NCI-H345 (cell line): ENCODE measurements around the gene IFITM1.
"Not testable (repeated sequence)": the region's sequence is repeated elsewhere in the genome, so short reads cannot be mapped to it uniquely, and the experiment has no call there.

Source experiments
- DNase-seq: peaks from one replicate; lab custom pipeline; 2025; lab: John Stamatoyannopoulos, UW

Gene IFITM1

GRCh38 chr11:282630-283360, 31.0 kb upstream of the IFITM1 start:
- no peak for DNase-seq

- DNase-seq, result no peak
Observed at GRCh38 chr11:283405-284104, 30.3 kb upstream of the IFITM1 start.

GRCh38 chr11:284105-285020, 29.5 kb upstream of the IFITM1 start:
- DNase-seq, result no peak

GRCh38 chr11:285021-285893, 28.6 kb upstream of the IFITM1 start:
- no peak for DNase-seq

- DNase-seq, result no peak
Observed at GRCh38 chr11:285894-286220, 28.0 kb upstream of the IFITM1 start.

GRCh38 chr11:286977-287820, 26.6 kb upstream of the IFITM1 start:
- DNase-seq, result not testable (repeated sequence)

GRCh38 chr11:287821-288477, 25.9 kb upstream of the IFITM1 start:
- DNase-seq, result no peak

- DNase-seq, result peak; percentile 18
Observed at GRCh38 chr11:288478-289397, 25.1 kb upstream of the IFITM1 start, which contains the start of gene PGGHG. TSS of gene PGGHG (plus strand) at chr11:289126. CDS start at chr11:289817, 691 bp downstream.

- DNase-seq, result no peak
Observed at GRCh38 chr11:289398-289711, 24.5 kb upstream of the IFITM1 start.

- DNase-seq, result no peak
Observed at GRCh38 chr11:289712-290620, 23.9 kb upstream of the IFITM1 start.

GRCh38 chr11:290621-291231, 23.1 kb upstream of the IFITM1 start:
- DNase-seq, result no peak

- no peak for DNase-seq
Observed at GRCh38 chr11:291281-292210, 22.3 kb upstream of the IFITM1 start.

GRCh38 chr11:292211-293121, 21.4 kb upstream of the IFITM1 start:
- no peak for DNase-seq

GRCh38 chr11:293271-293851, 20.5 kb upstream of the IFITM1 start:
- no peak for DNase-seq
